OCI-LY1 (cell line): ENCODE results near the gene LSS.
A peak's percentile ranks its signal among the peaks of the same experiment; 100 is the strongest.
"Not testable (repeated sequence)": the region's sequence is repeated elsewhere in the genome, so short reads cannot be mapped to it uniquely, and the experiment has no call there.

Source experiments
- H2AFZ ChIP-seq: fragments of 200-600 bp; sonication (generic), shearing (Covaris generic); 2 replicates; pipeline ENCODE4 v1.6.0; 2014; ENCODE audit warnings: antibody characterized with exemption, mild to moderate bottlenecking, low read length
- H3F3A ChIP-seq: fragments of 200-600 bp; sonication (generic), shearing (Covaris generic); 2 replicates; pipeline ENCODE4 v1.6.0; 2014; ENCODE audit warnings: mild to moderate bottlenecking, antibody characterized with exemption, low read length, moderate library complexity; ENCODE audit not compliant: insufficient read depth
- H3K27ac ChIP-seq: fragments of 200-600 bp; sonication (generic); 2 replicates; pipeline ENCODE4 v1.5.1; 2014; ENCODE audit warnings: low read length, mixed run types, mild to moderate bottlenecking, low read depth; ENCODE audit not compliant: poor library complexity, severe bottlenecking
- H3K27me3 ChIP-seq: fragments of 200-600 bp; sonication (generic); 2 replicates; pipeline ENCODE4 v1.6.0; 2014; ENCODE audit warnings: antibody characterized with exemption, mild to moderate bottlenecking, low read length, moderate library complexity; ENCODE audit not compliant: insufficient read depth
- H3K36me3 ChIP-seq: fragments of 200-600 bp; sonication (generic); 2 replicates; pipeline ENCODE4 v1.6.1; 2014; ENCODE audit warnings: mild to moderate bottlenecking, antibody characterized with exemption, low read length, moderate library complexity, mixed read lengths; ENCODE audit not compliant: insufficient read depth
- H3K4me1 ChIP-seq: fragments of 200-600 bp; sonication (generic); 2 replicates; pipeline ENCODE4 v1.5.1; 2014; ENCODE audit warnings: mild to moderate bottlenecking, low read length, moderate library complexity; ENCODE audit not compliant: insufficient read depth, severe bottlenecking
- H3K4me2 ChIP-seq: fragments of 200-600 bp; sonication (generic), shearing (Covaris generic); 2 replicates; pipeline ENCODE4 v1.6.1; 2014; ENCODE audit warnings: low read length
- H3K4me3 ChIP-seq: fragments of 200-600 bp; sonication (generic); 2 replicates; pipeline ENCODE4 v1.5.1; 2014; ENCODE audit warnings: low read length, low read depth, mild to moderate bottlenecking, mixed read lengths; ENCODE audit not compliant: poor library complexity, severe bottlenecking
- H3K79me2 ChIP-seq: fragments of 200-600 bp; shearing (Covaris generic); 2 replicates; pipeline ENCODE4 v1.6.1; 2016; ENCODE audit warnings: mixed run types, low read length, mixed read lengths; ENCODE audit not compliant: insufficient read depth
- H3K9ac ChIP-seq: fragments of 200-600 bp; sonication (generic), shearing (Covaris generic); 2 replicates; pipeline ENCODE4 v1.6.1; 2014; ENCODE audit warnings: mild to moderate bottlenecking, low read length, mixed read lengths
- H3K9me2 ChIP-seq: fragments of 200-600 bp; sonication (generic), shearing (Covaris generic); 2 replicates; pipeline ENCODE4 v1.6.1; 2014; ENCODE audit warnings: low read depth, mild to moderate bottlenecking, low read length, mixed read lengths
- H3K9me3 ChIP-seq: fragments of 200-600 bp; shearing (Covaris generic); 2 replicates; pipeline ENCODE4 v1.6.1; 2014; ENCODE audit warnings: low read length, mixed read lengths
- H4K20me1 ChIP-seq: fragments of 200-600 bp; sonication (generic), shearing (Covaris generic); 2 replicates; pipeline ENCODE4 v1.6.0; 2016; ENCODE audit warnings: mild to moderate bottlenecking, low read length; ENCODE audit not compliant: insufficient read depth
- EZH2 ChIP-seq: fragments of 200-600 bp; sonication (generic), shearing (Covaris generic); IDR thresholded peaks from 2 replicates; pipeline ENCODE4 v1.8.0; 2017; ENCODE audit warnings: borderline replicate concordance, mixed run types, mild to moderate bottlenecking, antibody characterized with exemption, low read length, moderate library complexity, mixed read lengths
- TF ChIP-seq, protein P1 (sequence below): fragments of 200-600 bp; sonication (generic), shearing (Covaris generic); IDR thresholded peaks from 2 replicates; pipeline ENCODE4 v1.5.1; 2017; ENCODE audit warnings: mild to moderate bottlenecking, antibody characterized with exemption, low read length, moderate library complexity, mixed read lengths

The LSS gene

DNA sequence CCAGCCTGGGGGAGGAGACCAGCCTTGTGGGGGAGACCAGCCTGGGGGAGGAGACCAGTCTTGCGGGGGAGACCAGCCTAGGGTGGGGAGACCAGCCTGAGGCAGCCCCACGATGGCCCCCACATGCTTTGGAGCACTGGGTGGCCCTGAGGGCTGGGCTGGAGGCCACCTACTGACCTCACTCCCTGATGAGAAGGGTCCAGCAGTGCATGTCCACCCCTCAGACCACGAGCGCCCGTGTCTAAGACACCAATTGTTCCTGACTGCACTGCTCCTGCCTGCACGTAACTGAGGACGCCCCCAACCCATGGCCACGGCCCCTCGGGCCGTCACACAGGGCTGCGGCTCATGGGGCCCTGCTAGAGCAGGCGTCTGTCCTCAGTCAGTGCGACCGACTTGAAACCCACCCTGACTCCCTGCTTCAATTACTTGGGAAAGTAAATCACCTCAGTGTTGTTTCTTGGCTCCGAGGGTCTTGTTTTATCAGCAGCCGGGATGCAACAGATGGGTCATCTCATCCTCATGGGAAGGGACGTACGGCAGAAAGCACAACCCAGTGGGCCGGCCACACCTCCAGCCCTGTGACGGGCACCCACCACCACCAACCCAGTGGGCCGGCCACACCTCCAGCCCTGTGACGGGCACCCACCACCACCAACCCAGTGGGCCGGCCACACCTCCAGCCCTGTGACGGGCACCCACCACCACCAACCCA, 44.5 kb downstream of the LSS start, which contains the start of gene SPATC1L:
SPATC1L (minus strand) TSS at position 550 of the 715 bp plus-strand sequence. CDS start 1,643 bp downstream, outside the sequence.
- Histone ChIP-seq H3K36me3 (peaks cover 13% of the 10 kb centered on the region; the same call in 1 of the 2 replicates), H3F3A (no peaks in the 10 kb centered on the region; the same call in 1 of the 2 replicates), H3K4me1 (peaks cover 38% of the 10 kb centered on the region), H3K4me2 (peak within 1 kb of the TSS; percentile 78), H3K27ac (peak within 1 kb of the TSS; percentile 70), H3K9me2 (no peaks in the 10 kb centered on the region), H3K9me3 (no peaks in the 10 kb centered on the region), H3K79me2 (no peaks in the 10 kb centered on the region), H3K27me3 (no peaks in the 10 kb centered on the region), H3K4me3 (peak within 1 kb of the TSS; percentile 85), H4K20me1 (no peaks in the 10 kb centered on the region), H3K9ac (peak within 1 kb of the TSS; percentile 74), H2AFZ (peak within 1 kb of the TSS; percentile 99; the same call in 1 of the 2 replicates)
- no peak for TF ChIP-seq EZH2
- TF ChIP-seq, protein P1, sequence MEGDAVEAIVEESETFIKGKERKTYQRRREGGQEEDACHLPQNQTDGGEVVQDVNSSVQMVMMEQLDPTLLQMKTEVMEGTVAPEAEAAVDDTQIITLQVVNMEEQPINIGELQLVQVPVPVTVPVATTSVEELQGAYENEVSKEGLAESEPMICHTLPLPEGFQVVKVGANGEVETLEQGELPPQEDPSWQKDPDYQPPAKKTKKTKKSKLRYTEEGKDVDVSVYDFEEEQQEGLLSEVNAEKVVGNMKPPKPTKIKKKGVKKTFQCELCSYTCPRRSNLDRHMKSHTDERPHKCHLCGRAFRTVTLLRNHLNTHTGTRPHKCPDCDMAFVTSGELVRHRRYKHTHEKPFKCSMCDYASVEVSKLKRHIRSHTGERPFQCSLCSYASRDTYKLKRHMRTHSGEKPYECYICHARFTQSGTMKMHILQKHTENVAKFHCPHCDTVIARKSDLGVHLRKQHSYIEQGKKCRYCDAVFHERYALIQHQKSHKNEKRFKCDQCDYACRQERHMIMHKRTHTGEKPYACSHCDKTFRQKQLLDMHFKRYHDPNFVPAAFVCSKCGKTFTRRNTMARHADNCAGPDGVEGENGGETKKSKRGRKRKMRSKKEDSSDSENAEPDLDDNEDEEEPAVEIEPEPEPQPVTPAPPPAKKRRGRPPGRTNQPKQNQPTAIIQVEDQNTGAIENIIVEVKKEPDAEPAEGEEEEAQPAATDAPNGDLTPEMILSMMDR = no peak

DNA sequence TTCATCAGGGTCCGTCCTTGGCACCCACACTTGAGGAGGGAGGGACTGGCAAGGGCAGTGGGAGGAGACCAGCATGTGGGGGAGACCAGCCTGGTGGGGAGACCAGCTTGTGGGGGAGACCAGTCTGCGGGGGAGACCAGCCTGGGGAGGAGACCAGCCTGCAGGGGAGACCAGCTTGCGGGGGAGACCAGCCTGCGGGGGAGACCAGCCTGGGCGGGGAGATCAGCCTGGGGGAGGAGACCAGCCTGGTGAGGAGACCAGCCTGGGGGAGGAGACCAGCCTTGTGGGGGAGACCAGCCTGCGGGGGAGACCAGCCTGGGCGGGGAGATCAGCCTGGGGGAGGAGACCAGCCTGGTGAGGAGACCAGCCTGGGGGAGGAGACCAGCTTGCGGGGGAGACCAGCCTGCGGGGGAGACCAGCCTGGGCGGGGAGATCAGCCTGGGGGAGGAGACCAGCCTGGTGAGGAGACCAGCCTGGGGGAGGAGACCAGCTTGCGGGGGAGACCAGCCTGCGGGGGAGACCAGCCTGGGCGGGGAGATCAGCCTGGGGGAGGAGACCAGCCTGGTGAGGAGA, 45.2 kb downstream of the LSS start:
- not testable (repeated sequence) for H2AFZ ChIP-seq, H4K20me1 ChIP-seq, H3K36me3 ChIP-seq, H3K27me3 ChIP-seq, H3F3A ChIP-seq, H3K9me2 ChIP-seq, H3K9me3 ChIP-seq, H3K79me2 ChIP-seq
- Histone ChIP-seq H3K9ac (peak overlapping the region; percentile 74; the same call in 1 of the 2 replicates), H3K4me2 (peak overlapping the region; percentile 78), H3K4me3 (peak overlapping the region; percentile 85), H3K27ac (peak overlapping the region; percentile 70), H3K4me1 (peaks cover 38% of the 10 kb centered on the region)

DNA sequence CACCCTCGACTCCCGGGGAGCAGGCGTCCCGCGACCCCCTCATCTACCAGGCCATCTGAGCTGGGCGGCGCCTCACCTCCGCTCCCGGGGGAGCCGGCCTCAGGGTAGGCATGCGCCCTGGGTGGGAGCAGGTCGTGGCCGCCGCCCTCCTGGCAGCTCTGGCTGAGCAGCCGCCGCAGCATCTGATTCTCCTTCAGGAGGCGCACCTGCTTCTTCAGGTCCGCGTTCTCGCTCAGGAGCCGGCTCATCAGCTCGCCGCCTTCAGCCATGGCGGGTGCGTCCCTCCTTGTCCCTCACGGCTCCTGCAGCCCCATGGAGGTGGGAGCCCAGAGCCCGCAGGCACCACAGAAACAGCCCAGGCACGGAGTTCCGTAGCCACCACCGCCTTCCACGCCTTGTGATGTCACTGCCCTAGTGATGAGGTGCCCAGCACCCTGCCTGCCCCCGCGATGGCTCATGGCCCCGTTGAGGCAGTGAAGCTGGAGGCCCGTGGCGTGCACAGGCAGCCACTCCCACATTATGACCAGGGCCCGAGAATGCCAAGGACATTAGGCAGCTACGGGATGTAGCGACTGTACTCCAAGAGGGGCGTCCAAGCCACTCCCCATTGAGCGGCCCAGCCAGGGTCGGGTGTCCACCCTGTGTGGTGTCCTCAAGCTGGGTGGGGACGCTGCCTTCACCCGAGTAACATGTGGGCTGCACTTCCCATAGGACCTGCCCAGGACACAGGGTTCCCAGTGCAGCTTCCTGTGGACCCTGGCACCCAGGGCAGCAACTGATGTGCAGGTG, 45.8 kb downstream of the LSS start:
- H3K9ac ChIP-seq = peak overlapping the region; percentile 22; the same call in 1 of the 2 replicates

More for the DNA sequence above, 45.8 kb downstream of the LSS start:
- Histone ChIP-seq H3K79me2 (no peaks in the 10 kb centered on the region), H3K4me3 (peak overlapping the region; percentile 50), H2AFZ (no peak overlapping the region), H3F3A (no peaks in the 10 kb centered on the region; the same call in 1 of the 2 replicates), H3K27ac (peak overlapping the region; percentile 70), H4K20me1 (no peaks in the 10 kb centered on the region), H3K36me3 (no peaks in the 10 kb centered on the region; the same call in 1 of the 2 replicates), H3K4me1 (peaks cover 31% of the 10 kb centered on the region), H3K27me3 (no peaks in the 10 kb centered on the region), H3K9me2 (no peaks in the 10 kb centered on the region), H3K9me3 (no peaks in the 10 kb centered on the region), H3K4me2 (peak overlapping the region; percentile 70)
- TF ChIP-seq, protein P1 = no peak; the same call in 1 of the 2 replicates
- no peak for TF ChIP-seq EZH2
